GM18517 (cell line): Measurements from ENCODE around the gene REXO4.
"Not testable (repeated sequence)": the region's sequence is repeated elsewhere in the genome, so short reads cannot be mapped to it uniquely, and the experiment has no call there.

ENCODE experiments used
- ATAC-seq: cut with Tn5 transposase; IDR thresholded peaks from one replicate; pipeline ENCODE4 v1.9.1; 2021; ENCODE audit warnings: mild to moderate bottlenecking, moderate library complexity; ENCODE audit not compliant: unreplicated experiment

Gene REXO4

DNA sequence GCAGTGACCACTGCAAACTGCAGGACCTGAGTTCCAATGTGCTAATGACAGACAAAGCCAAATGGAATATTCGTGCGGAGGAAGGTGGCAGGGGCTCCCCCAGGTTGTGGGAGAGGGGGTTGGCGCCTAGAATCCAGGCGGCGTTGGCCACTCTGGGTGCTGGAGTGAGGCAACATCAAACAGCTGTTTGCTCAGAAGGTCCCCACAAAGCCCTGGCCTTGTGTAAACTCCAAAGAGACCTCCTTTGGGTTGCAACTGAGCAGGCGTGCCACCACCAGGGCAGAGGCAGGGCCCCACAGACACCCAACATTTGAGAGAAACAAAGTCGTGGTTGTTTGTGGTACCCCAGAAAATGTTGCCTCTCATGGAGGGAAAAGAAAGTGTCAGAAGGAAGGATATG, 27.1 kb downstream of the REXO4 start:
- ATAC-seq = no peak

DNA sequence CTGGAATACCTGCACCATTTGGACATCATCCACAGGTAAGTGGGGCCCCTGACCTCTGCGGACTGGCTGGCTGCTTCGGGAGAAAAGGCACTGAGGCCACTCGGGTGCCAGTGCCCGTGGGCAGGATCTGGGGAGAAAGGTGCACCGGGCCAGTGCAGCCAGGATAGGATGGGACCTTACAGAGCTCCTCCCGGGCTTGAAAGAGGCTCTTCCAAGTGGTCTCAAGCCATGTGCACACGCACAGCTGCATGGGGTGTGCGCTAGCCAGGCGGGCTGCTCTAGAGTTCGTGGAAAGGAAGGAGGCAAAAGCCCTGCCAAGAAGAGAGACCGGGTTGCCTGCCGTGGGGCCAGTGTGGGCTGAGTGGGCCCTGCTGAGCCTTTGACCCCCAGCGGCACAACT, 28.2 kb downstream of the REXO4 start:
- no peak for ATAC-seq

DNA sequence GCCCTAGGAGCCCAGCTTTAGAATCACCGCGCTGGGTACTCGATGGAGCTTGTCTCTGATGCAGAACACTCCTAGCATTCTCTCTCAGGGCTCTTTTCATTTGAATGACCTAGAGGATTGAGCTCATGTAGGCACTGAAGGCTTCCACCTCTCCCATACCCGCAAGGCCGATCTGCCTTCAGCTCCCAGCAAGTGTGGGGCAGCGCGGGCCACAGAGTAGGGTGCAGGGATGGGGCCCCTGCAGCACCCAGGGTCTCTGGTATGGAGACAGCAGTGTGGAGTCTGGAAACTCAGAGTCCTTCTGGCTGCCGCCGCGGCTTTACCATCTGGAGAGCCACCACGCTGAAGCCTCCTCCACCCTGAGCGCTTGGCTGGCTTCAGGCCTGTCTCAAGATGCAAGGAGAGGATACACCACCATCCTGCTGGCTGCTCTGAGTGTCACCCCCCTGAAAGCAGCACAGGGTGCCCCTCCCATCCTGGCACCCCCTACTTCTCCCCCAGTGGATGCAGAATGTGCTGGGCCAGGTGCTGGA, 28.7 kb downstream of the REXO4 start:
- ATAC-seq = no peak

DNA sequence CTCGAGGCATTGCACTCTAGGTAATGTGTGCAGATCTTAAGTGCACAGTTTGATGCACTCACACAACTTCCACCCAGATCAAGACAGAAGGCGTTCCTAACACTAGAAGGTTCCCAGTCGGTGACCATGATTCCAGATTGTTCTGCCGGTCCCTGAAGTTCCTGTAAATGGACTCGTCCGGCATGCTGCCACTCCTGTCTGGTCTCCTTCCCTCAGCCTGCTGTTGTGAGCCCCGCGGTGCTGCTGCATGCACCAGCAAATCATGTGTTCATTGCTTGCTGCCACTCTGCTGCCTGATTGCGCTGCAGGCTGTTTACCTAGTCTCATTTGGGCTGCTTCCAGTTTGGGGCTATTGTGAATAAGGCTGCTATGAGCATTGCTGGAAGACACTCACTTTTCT, 30.1 kb downstream of the REXO4 start:
- ATAC-seq = no peak

DNA sequence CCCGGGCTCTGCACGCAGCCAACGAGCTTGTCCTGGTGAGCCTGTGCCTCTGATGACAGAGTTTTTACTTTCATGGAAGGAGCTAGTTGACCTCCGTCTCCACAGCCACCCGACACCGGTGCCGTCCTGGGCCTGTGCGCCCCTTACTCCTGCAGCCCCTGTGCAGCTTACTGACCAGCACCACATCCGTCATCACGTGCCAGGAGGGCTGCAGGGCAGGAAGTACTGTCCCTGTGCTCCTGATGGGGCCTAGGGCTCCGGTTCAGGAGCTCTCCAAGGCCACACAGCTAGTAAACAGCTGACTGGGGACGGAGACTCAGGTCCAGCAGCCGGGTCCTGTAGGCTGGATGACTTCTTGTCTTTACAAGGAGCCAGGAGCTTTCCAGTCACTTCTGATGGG, 31.5 kb downstream of the REXO4 start:
- ATAC-seq = no peak

DNA sequence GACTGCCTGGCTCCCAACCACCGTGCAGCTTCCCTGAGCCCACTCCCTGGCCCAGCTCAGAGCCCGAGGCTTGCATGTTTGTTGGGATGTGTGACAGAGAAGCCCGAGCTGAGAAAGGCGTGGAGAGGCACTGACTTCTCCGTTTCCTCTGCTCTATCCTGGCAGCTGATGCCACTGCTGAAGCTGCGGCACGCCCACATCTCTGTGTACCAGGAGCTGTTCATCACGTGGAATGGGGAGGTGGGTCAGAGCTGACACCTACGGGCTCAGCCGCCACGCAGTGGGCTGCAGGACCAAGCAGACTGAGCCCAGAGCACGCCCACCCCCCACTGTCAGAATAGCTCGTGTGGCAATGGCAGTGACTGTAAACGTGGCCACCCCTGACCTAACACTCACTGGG, 32.4 kb downstream of the REXO4 start:
- no peak for ATAC-seq

DNA sequence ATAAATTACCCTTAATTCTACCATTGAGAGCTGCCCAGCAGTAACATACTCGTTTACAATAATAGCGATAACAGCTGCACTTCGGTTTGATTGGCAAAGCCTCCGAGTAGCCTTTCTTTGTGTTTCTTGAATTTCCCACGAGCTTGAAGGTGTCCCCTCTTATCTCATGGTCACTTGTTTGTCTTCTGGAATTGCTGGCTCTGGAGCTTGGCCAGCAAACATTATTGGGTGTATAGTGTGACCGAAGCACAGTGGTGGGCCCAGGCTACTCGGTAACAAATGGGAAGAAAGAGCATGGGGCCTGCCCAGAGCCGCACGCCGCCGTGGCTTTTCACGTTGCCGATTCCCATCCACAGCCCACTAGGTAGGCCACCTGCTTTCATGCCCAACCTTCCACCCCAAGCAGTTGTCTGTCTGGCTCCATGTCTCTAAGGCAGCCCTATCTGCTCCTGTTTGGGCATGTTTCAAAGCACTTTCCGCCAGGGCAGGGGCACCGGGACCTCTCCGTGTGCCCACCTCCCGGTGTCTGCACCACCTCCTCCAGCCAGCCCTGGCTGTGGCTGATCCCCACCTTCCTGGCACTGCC, 33.0 kb downstream of the REXO4 start:
- no peak for ATAC-seq

DNA sequence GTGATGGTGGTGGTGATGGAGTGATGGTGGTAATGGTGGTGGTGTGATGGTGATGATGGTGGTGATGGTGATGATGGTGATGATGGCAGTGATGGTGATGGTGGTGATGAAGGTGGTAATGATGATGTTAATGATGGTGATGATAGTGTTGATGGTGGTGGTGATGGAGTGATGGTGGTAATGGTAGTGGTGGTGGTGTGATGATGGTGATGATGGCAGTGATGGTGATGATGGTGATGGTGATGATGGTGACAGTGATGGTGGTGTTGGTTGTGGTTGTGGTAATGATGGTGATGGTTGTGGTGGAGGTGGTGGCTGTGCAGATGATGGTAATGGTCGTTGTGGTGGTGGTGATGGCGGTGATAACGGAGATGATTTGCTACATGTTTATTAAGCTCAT, 34.4 kb downstream of the REXO4 start:
- ATAC-seq = no peak

DNA sequence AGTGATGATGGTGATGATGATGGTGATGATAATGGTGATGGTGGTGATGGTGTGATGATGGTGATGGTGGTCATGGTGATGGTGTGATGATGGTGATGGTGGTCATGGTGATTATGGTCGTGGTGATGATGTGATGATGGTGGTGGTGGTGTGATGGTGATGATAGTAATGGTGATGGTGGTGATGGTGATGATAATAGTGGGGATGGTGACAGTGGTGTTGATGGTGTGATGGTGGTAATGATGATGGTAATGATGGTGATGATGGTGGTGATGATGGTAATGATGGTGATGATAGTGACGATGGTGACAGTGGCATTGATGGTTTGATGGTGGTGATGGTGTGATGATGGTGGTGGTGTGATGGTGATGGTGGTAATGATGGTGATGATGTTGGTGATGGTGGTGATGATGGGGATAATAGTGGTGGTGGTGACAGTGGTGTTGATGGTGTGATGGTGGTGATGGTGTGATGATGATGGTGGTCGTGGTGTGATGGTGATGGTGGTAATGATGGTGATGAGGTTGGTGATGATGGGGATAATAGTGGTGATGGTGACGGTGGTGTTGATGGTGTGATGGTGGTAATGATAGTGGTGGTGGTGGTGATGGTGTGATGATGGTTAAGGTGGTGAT, 35.2 kb downstream of the REXO4 start:
- no peak for ATAC-seq

DNA sequence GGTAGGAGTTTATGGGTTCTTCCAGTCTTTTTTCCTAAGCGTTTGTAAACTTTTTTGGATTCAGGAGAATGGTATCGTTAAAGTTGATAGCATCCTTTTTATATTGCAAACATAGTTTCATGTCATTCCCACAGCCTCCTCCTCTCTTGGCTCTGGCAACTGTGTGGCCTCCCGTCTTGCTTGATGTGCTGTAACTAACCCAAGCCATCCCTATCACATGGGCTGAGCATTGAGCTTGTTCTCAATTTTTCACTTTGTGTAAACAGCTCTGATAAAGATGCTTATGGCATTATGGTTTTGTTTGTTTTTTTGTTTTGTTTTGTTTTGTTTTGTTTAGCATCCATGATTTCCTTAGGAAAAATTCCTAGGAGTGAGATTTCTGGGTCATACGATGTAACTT, 37.1 kb downstream of the REXO4 start:
- ATAC-seq = no peak

DNA sequence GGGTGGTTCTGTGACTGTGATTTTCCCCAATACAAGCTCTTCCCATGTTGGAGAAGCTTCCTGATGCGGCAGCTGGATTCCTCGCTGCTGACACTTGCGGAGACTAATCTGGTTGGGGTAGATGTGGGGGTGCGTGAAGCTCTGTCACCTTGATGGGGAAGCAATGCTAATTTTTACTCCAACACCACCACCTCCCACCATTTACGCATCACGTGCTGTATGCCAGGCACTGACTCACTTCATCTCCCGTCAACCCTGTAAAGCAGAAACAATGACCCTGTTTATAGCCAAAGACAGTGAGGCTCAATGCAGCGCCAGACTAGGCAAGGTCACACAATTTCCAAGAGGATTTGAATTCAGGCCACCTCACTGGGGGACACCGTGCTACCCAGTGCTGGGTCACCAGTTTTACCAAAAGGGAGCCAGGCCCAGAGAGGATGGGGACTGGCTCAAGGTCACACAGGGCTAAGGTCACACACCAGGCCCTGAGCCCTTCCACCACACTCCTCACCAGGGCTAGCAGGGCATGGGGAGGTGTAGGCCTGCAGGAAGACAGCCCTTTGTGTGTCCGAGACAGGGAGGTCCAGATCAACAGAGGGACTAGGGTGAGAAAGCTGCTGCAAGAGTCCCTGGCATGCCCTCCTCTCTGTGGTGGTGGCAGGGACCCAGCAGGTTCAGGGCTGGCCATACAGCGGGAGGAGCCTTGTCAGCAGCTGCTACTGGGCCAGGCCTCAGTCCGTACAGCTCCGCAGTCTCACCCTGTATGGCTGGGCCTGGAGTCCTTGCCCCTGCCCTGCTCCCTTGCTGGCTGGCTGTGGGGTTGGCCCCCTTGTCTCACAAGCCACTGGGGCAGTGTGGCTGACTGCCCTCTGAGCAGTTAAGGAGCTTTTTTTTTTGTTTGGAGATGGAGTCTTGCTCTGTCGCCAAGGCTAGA, 38.4 kb downstream of the REXO4 start:
- ATAC-seq = no peak

DNA sequence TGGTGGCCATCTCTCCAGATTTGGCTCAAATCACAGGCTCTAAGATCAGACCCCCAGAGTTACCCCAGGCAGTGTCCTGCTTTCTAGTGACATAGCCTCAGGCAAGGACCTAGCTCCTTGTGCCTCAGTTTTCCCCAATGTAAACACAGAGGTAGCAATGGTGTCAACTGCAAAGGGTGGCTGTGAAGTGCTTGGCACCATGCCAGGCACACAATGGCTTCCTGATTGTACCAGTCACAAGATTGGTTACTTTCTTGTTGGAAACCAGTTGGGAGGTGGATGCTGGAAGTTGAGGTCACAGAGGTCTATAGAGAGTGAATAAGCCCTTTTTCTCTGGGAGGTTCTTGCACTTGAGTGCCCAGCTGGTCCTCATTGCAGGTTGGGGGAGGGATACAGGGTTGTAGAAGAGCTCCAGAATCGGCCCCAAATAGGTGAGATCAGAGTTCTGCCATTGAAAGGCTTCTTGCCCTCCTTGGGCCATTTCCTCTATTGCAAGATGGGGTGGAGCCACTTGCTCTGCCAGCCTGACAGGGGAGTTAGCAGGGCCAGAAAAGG, 39.3 kb downstream of the REXO4 start:
- no peak for ATAC-seq

DNA sequence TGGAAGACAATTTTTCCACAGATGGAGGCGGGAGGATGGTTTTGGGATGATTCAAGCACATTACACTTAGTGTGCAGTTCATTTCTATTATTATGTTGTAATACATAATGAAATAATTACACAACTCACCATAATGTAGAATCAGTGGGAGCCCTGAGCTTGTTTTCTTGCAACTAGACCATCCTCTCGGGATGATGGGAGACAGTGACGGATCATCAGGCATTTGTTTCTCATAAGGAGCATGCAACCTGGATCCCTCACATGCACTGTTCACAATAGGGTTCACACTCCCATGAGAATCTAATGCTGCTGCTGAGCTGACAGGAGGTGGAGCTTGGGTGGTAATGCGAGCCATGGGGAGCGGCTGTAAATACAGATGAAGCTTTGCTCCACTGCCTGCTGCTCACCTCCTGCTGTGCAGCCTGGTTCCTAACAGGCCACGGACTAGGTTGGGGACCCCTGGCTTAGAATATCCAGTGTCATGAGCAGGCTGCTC, 40.0 kb downstream of the REXO4 start:
- ATAC-seq = no peak

DNA sequence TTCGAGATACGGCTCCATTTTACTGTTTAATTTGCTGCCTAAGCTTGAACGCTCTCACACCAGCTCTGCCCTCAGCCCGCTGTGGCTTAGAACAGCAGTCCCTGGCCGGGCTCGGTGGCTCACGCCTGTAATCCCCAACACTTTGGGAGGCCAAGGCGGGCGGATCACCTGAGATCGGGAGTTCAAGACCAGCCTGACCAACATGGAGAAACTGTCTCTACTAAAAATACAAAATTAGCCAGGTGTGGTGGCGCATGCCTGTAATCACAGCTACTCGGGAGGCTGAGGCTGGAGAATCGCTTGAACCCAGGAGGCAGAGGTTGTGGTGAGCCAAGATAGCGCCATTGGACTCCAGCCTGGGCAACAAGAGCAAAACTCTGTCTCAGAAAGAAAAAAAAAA, 40.5 kb downstream of the REXO4 start:
- not testable (repeated sequence) for ATAC-seq

DNA sequence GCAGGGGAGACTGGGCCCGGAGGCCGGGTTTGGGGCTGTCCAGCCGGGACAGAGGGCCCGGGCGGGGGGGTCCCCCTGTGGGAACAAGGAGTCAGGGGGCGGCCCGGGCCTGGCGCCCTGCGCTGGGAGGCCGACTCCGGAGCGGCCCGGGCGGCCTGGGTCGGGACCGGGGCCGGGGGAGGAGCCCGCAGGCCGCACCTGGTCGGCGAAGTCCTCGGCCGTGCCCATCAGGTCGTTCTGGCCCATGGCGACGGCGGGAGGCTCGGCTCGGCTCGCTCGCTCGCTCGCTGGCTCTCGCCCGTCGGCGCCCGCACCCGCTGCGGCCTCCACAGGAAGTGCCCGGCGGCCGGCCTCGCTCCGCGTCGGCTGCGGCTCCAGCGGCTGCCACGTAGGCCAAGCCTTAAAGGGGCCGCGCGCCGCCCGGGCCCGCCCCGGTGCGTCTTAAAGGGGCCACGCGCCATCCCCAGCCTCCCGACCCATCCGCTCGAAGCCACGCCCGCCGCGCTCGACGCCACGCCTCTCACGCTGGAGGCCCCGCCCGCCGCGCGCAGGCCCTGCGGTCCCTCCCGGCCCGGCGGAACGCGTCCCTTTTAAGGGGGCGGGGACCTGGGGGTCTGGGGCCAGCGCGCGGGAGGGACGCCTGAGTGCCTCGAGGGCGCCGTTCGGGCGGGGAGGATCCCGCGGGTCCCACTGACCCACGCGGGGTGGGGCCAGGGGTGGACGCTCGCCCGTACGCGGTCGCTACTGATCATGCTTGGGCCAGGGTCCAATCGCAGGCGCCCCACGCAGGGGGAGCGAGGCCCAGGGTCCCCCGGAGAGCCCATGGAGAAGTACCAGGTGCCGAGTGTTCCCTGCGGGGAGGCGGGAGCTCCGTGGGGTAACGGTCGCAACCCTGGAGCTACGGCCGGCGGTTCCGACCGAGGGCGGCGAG, 41.8 kb downstream of the REXO4 start, which contains the start of the genes STKLD1 and SURF4:
STKLD1 (plus strand) TSS at position 643 of the 931 bp plus-strand sequence; CDS start at position 751, 108 bp downstream.
SURF4 (minus strand) TSS at position 337 of the 931 bp plus-strand sequence; CDS start at position 246, 91 bp downstream.
- peak; percentile 78 for ATAC-seq

DNA sequence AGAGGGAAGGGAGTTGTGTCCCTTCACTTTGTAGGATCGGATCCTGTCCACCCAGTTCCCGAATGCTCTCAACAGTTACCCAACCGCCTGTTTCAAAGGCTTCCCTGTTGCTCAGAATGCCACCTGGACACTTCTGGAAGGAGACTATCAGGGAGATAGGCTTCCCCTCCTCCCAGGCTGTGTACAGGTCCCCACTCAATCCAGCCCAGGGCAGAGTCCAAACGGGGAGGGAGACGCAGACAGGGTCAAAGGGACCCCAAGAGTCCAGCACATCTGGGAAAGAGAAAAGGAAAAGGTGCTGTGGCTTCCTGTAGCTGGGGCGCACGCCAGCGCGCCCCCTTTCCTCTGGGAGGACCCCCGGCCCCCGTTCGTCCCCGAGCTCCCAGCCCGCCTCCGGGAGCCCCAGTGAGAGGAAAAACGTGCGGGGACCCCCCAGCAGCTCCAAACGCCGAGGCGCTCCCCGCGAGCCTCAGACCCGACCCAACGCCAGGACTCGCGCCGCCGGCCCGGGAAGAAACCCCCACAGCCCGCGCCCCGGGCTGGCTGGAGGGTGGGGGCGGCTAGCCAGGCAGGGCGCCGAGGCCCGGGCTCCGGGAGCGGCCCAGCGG, 42.6 kb downstream of the REXO4 start:
- ATAC-seq = no peak

DNA sequence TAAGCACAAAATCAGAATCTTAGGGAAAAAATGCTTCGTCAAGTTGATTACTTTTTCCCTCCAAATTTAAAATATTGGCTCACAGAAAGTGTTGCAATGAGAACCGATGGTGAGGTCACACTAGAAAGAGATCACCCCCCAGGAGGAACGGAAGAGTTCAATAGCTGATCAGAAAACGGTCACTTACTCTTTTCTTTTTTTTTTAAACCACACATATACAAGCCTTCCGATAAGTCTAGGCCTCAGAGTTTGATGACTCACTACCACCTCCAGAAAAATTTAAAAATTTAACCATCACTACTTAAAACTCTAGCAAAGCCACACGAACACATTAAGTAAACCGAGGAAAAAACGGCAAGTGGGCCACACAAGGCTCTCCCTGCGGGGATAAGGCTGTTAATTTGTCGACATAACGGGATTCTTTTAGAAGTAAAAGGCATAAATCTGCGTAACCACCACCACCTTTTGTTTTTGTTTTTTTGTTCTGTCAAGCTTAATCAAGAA, 43.1 kb downstream of the REXO4 start:
- no peak for ATAC-seq

DNA sequence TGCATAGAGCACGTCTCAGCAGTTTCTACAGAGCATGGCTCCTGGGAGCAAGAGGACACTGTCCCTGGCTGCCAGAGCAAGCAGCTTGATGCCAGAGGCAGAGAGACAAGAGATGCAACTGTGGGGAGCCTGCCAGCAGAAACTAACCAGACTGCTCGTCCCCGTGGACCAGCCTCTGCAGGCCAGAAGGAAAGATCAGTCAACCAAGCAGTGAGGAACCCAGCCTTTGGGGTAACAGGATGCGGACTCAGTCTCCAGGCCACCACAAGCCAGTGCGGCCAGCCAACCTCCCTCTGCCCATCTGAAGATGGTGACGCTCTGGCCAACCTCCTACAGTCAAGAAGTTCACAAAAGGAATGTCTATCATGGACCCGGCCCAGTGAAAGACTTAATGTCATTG, 45.7 kb downstream of the REXO4 start:
- ATAC-seq = no peak

DNA sequence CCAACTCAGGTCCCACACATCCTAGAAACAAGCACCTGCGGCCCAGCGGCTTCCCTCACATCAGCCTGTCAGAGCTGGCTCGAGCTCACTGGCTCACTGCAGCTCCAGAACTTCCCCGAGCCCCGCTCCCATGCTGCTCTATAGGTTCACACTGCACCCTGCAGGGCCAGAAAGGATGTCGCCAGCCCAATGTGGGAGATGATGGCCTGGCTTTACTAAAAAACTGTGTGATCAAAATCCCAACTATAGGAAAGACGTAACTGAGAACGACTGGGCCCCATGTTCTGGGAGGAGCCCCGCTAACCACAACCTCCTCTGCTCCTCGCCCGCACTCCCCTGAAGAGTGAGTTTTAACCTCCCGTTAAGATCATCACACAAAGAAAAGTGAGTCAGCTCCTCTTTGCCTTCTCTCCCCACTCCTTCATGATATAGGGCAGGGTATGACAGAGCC, 46.5 kb downstream of the REXO4 start:
- no peak for ATAC-seq
